Esophagus squamous epithelium (tissue), 5 donors: Measurements from ENCODE around the gene DAAM1. TPM values are rescaled to one million over a fixed set of nuclear protein-coding genes. Genes with fewer than 3 reads are reported as not detected.

Experiments
- DNase-seq: peaks from one replicate; lab custom pipeline; 2025; lab: John Stamatoyannopoulos, UW
- H3K27ac ChIP-seq, 4 donors: fragments of 200-600 bp; sonication (generic); one replicate each; pipeline ENCODE4 v1.5.1; 2016 to 2019; ENCODE audit warnings: mild to moderate bottlenecking in 1 of 4
- H3K27me3 ChIP-seq, 4 donors: fragments of 200-600 bp; sonication (generic); 1 replicate in 3 of 4; 2 replicates in 1 of 4; pipeline versions ENCODE4 v1.5.1 to v1.6.0; 2017 to 2021; ENCODE audit warnings: antibody characterized with exemption in 1 of 4
- H3K36me3 ChIP-seq, 3 donors: fragments of 200-600 bp; sonication (generic); one replicate each; pipeline ENCODE4 v1.5.1; 2016 to 2019
- H3K4me1 ChIP-seq, 3 donors: fragments of 200-600 bp; sonication (generic); one replicate each; pipeline ENCODE4 v1.5.1; 2017 to 2019
- H3K4me3 ChIP-seq, 4 donors: fragments of 200-600 bp; sonication (generic); 1 replicate in 3 of 4; 2 replicates in 1 of 4; pipeline ENCODE4 v1.5.1; 2016 to 2019; ENCODE audit warnings: mild to moderate bottlenecking in 2 of 4, moderate library complexity in 1 of 4
- H3K9me3 ChIP-seq, 3 donors: fragments of 200-600 bp; sonication (generic); one replicate each; pipeline ENCODE4 v1.5.1; 2016 to 2019
- CTCF ChIP-seq, 6 experiments: fragments of 450-650 bp in 4 of 6; fragments of 200-600 bp in 2 of 6; sonication (generic) in 2 of 6; IDR thresholded peaks; one replicate each; pipeline ENCODE4 v1.5.1; 2016 to 2019; ENCODE audit warnings: antibody characterized with exemption in 6 of 6, mild to moderate bottlenecking in 4 of 6, moderate library complexity in 4 of 6
- POLR2A ChIP-seq, 4 donors: fragments of 450-650 bp; IDR thresholded peaks; one replicate each; pipeline ENCODE4 v1.6.1; 2017; ENCODE audit warnings: antibody characterized with exemption in 4 of 4, mild to moderate bottlenecking in 4 of 4, moderate library complexity in 3 of 4
- WGBS, 2 donors: methylation state at CpG; one replicate each; pipeline ENCODE4 v1.1.5; 2018; 5-methylcytosine and 5-hydroxymethylcytosine counted together
- intact Hi-C: fragments of 100-400 bp; cut with DNase I; formaldehyde crosslinking; loops from one replicate; pipeline ENCODE4 v1.15.0; 2022
- total RNA-seq, 4 donors: library from RNA; depleted of rRNA; stranded (reverse); fragments of >200 nt; gene quantifications; one replicate each; pipeline ENCODE4 v1.1.0, GENCODE V29; 2016
- donor health status: DM: yes; HTN: yes; CAD: no.

The DAAM1 gene
- total RNA-seq, 4 donors from 2014 or later: 47.2 to 91.7 (median 64.0) TPM

- no peak for DNase-seq
- H3K27me3 ChIP-seq: no peaks in the 10 kb centered on the region
- H3K27ac ChIP-seq: no peak overlapping the region
- WGBS, 2 donors: 57 to 68% methylated on average over 4 of the region's 4 CpGs
- H3K4me1 ChIP-seq: no peaks in the 10 kb centered on the region
- no peaks in the 10 kb centered on the region for H3K36me3 ChIP-seq
- no peaks in the 10 kb centered on the region for H3K9me3 ChIP-seq
- no peak for TF ChIP-seq POLR2A (IDR thresholded peaks at IDR 0.05)
- no peak for TF ChIP-seq CTCF (IDR thresholded peaks at IDR 0.05)
- intact Hi-C loops: no loop called here
- no peak overlapping the region for H3K4me3 ChIP-seq
Observed at GRCh38 chr14:59148334-59148900, 40.0 kb upstream of the DAAM1 start.

GRCh38 chr14:59150990-59151389 lies 37.5 kb upstream of the DAAM1 start:
- H3K9me3 ChIP-seq: no peaks in the 10 kb centered on the region
- TF ChIP-seq CTCF (IDR thresholded peaks at IDR 0.05) (no peak), POLR2A (IDR thresholded peaks at IDR 0.05) (no peak)
- no peak overlapping the region for H3K4me3 ChIP-seq
- no peaks in the 10 kb centered on the region for H3K4me1 ChIP-seq
- WGBS, 2 donors: 63 to 75% methylated on average over 2 of the region's 2 CpGs
- H3K27me3 ChIP-seq: no peaks in the 10 kb centered on the region
- no peaks in the 10 kb centered on the region for H3K36me3 ChIP-seq
- DNase-seq: no peak
- no peak overlapping the region for H3K27ac ChIP-seq
- intact Hi-C loops: no loop called here

GRCh38 chr14:59154373-59154772 lies 34.1 kb upstream of the DAAM1 start:
- TF ChIP-seq CTCF (IDR thresholded peaks at IDR 0.05) (no peak), POLR2A (IDR thresholded peaks at IDR 0.05) (no peak)
- intact Hi-C loops: no loop called here
- H3K9me3 ChIP-seq: no peaks in the 10 kb centered on the region
- H3K27me3 ChIP-seq: no peaks in the 10 kb centered on the region
- H3K4me3 ChIP-seq: no peak overlapping the region
- no peaks in the 10 kb centered on the region for H3K36me3 ChIP-seq
- no peak for DNase-seq
- H3K27ac ChIP-seq: no peak overlapping the region
- 76 to 78% methylated on average over 2 of the region's 2 CpGs for WGBS, 2 donors
- no peaks in the 10 kb centered on the region for H3K4me1 ChIP-seq

- TF ChIP-seq CTCF (IDR thresholded peaks at IDR 0.05) (no peak), POLR2A (IDR thresholded peaks at IDR 0.05) (no peak)
- Histone ChIP-seq H3K36me3 (no peaks in the 10 kb centered on the region), H3K9me3 (no peaks in the 10 kb centered on the region), H3K4me3 (no peak overlapping the region), H3K4me1 (peaks cover 0 to 5% (median 0%) of the 10 kb centered on the region in 3 donors), H3K27ac (no peak overlapping the region), H3K27me3 (no peaks in the 10 kb centered on the region)
- 43 to 63% methylated on average over 3 of the region's 3 CpGs for WGBS, 2 donors
- no peak for DNase-seq
- intact Hi-C loops: no loop called here
Observed at GRCh38 chr14:59155886-59156285, 32.6 kb upstream of the DAAM1 start.

GRCh38 chr14:59159169-59159568 lies 29.3 kb upstream of the DAAM1 start:
- Histone ChIP-seq H3K27me3 (peaks cover 0 to 11% (median 0%) of the 10 kb centered on the region in 4 donors), H3K4me3 (no peak overlapping the region), H3K27ac (no peak overlapping the region), H3K9me3 (no peaks in the 10 kb centered on the region), H3K4me1 (peaks cover 0 to 24% (median 6%) of the 10 kb centered on the region in 3 donors), H3K36me3 (no peaks in the 10 kb centered on the region)
- intact Hi-C loops: no loop called here
- TF ChIP-seq CTCF (IDR thresholded peaks at IDR 0.05) (no peak), POLR2A (IDR thresholded peaks at IDR 0.05) (no peak)
- whole genome bisulfite sequencing, 2 donors: 92% methylated on average over 1 of the region's 1 CpG
- DNase-seq: no peak
